ENCODE measurements around the gene SKAP2. TPM values are rescaled to one million over a fixed set of nuclear protein-coding genes. Genes with fewer than 3 reads are reported as not detected.

SKAP2 gene
- total and polyA plus RNA-seq, 8 donors, result 4.6 to 127 (median 9.6) TPM

DNA sequence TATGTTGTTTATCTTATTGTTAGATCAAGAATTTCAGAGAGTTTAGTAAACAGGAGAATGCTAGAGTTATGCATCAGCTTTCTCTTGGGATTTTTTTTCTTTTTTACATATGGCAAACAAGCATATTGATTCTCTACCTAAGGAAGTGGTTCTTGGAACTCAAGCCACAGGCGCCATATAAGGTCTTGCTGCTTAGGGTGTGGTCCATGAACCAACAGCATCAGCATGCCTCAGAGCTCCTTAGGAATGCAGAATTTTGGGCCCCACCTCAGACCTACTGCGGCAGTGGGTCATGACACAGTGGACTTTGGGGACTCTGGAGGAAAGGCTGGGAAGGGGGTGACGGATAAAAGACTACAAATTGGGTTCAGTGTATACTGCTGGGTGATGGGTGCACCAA is 230.8 kb downstream of the SKAP2 start:
- H3K27ac ChIP-seq, result no peak overlapping the region
- no peak overlapping the region for H3K4me3 ChIP-seq
- no peaks in the 10 kb centered on the region for H3K4me1 ChIP-seq
- H3K36me3 ChIP-seq, result no peaks in the 10 kb centered on the region
- H3K9me3 ChIP-seq, result no peaks in the 10 kb centered on the region
- DNase-seq, result no peak
- WGBS, 5 donors, result 87 to 97% (median 93%) methylated on average over 3 of the region's 3 CpGs
- H3K27me3 ChIP-seq, result no peaks in the 10 kb centered on the region
- TF ChIP-seq POLR2AphosphoS5 (IDR thresholded peaks at IDR 0.05) (no peak), EP300 (IDR thresholded peaks at IDR 0.05) (no peak), CTCF (IDR thresholded peaks at IDR 0.05) (no peak), POLR2A (IDR thresholded peaks at IDR 0.05) (no peak)
- intact Hi-C loops (cut with DNase I; ENCODE audit: low total_unique reads), result no loop called here

GRCh38 chr7:26631601-26632000 is 232.8 kb downstream of the SKAP2 start:
- Histone ChIP-seq H3K9me3 (no peaks in the 10 kb centered on the region), H3K36me3 (no peaks in the 10 kb centered on the region), H3K27me3 (no peaks in the 10 kb centered on the region), H3K27ac (no peak overlapping the region), H3K4me1 (no peaks in the 10 kb centered on the region), H3K4me3 (no peak overlapping the region)
- WGBS, 5 donors, result 91 to 96% (median 93%) methylated on average over 6 of the region's 6 CpGs
- no peak for DNase-seq
- TF ChIP-seq POLR2AphosphoS5 (IDR thresholded peaks at IDR 0.05), result no peak
- no peak for TF ChIP-seq POLR2A (IDR thresholded peaks at IDR 0.05)
- TF ChIP-seq CTCF (IDR thresholded peaks at IDR 0.05), result no peak
- TF ChIP-seq EP300 (IDR thresholded peaks at IDR 0.05), result no peak
- intact Hi-C loops (cut with DNase I; ENCODE audit: low total_unique reads), result no loop called here

- WGBS, 5 donors, result 87 to 92% (median 89%) methylated on average over 14 of the region's 14 CpGs
- Histone ChIP-seq H3K36me3 (no peaks in the 10 kb centered on the region), H3K27me3 (no peaks in the 10 kb centered on the region), H3K4me1 (no peaks in the 10 kb centered on the region), H3K9me3 (no peaks in the 10 kb centered on the region), H3K27ac (no peak overlapping the region), H3K4me3 (no peak overlapping the region)
- TF ChIP-seq CTCF (IDR thresholded peaks at IDR 0.05) (no peak), POLR2AphosphoS5 (IDR thresholded peaks at IDR 0.05) (no peak), EP300 (IDR thresholded peaks at IDR 0.05) (no peak), POLR2A (IDR thresholded peaks at IDR 0.05) (no peak)
- DNase-seq, result no peak
- intact Hi-C loops (cut with DNase I; ENCODE audit: low total_unique reads), result no loop called here
Observed at GRCh38 chr7:26630941-26631580, 233.3 kb downstream of the SKAP2 start.

- no peak overlapping the region for H3K27ac ChIP-seq
- DNase-seq, result no peak
- WGBS, 5 donors, result 86 to 98% (median 94%) methylated on average over 1 to 4 of the region's 4 CpGs
- H3K4me1 ChIP-seq, result no peaks in the 10 kb centered on the region
- H3K27me3 ChIP-seq, result no peaks in the 10 kb centered on the region
- TF ChIP-seq EP300 (IDR thresholded peaks at IDR 0.05) (no peak), CTCF (IDR thresholded peaks at IDR 0.05) (no peak), POLR2A (IDR thresholded peaks at IDR 0.05) (no peak), POLR2AphosphoS5 (IDR thresholded peaks at IDR 0.05) (no peak)
- intact Hi-C loops (cut with DNase I; ENCODE audit: low total_unique reads), result no loop called here
- no peaks in the 10 kb centered on the region for H3K36me3 ChIP-seq
- H3K9me3 ChIP-seq, result no peaks in the 10 kb centered on the region
- H3K4me3 ChIP-seq, result no peak overlapping the region
Observed at GRCh38 chr7:26630361-26630760, 234.0 kb downstream of the SKAP2 start.
